HK-2 (cell line): Measurements from ENCODE around the gene HIF1A.
"Not testable (repeated sequence)": the region's sequence is repeated elsewhere in the genome, so short reads cannot be mapped to it uniquely, and the experiment has no call there.

Experiments used
- DNase-seq: peaks from one replicate; pipeline ENCODE4 v3.0.0-alpha.2; 2018; ENCODE audit not compliant: unreplicated experiment

Gene HIF1A

GRCh38 chr14:61749264-61749663, 54.0 kb downstream of the HIF1A start:
- no peak for DNase-seq

GRCh38 chr14:61749867-61750266, 54.6 kb downstream of the HIF1A start:
- no peak for DNase-seq

GRCh38 chr14:61750708-61751474, 55.6 kb downstream of the HIF1A start:
- peak; percentile 82 for DNase-seq

- DNase-seq, result no peak
Observed at GRCh38 chr14:61751475-61751989, 56.2 kb downstream of the HIF1A start.

- DNase-seq, result no peak
Observed at GRCh38 chr14:61752626-61753025, 57.3 kb downstream of the HIF1A start.

GRCh38 chr14:61753631-61754030, 58.3 kb downstream of the HIF1A start:
- DNase-seq, result no peak

- no peak for DNase-seq
Observed at GRCh38 chr14:61754627-61755381, 59.5 kb downstream of the HIF1A start.

- not testable (repeated sequence) for DNase-seq
Observed at GRCh38 chr14:61755382-61755742, 60.0 kb downstream of the HIF1A start.

- no peak for DNase-seq
Observed at GRCh38 chr14:61756135-61756534, 60.8 kb downstream of the HIF1A start.

GRCh38 chr14:61759878-61760277, 64.6 kb downstream of the HIF1A start:
- no peak for DNase-seq

GRCh38 chr14:61761557-61761956, 66.2 kb downstream of the HIF1A start:
- no peak for DNase-seq

GRCh38 chr14:61761959-61762786, 66.9 kb downstream of the HIF1A start, which contains the start of gene SNAPC1:
SNAPC1 (plus strand) TSS chr14:61762420; CDS start chr14:61762461, 41 bp downstream.
- peak; percentile 96 for DNase-seq

GRCh38 chr14:61764342-61765122, 69.2 kb downstream of the HIF1A start:
- DNase-seq, result no peak

- DNase-seq, result no peak
Observed at GRCh38 chr14:61765225-61765943, 70.1 kb downstream of the HIF1A start.

- DNase-seq, result no peak
Observed at GRCh38 chr14:61766151-61766550, 70.8 kb downstream of the HIF1A start.

GRCh38 chr14:61768240-61768639, 72.9 kb downstream of the HIF1A start:
- no peak for DNase-seq

GRCh38 chr14:61769893-61770292, 74.6 kb downstream of the HIF1A start:
- no peak for DNase-seq

- DNase-seq, result no peak
Observed at GRCh38 chr14:61774861-61775260, 79.5 kb downstream of the HIF1A start.

- DNase-seq, result no peak
Observed at GRCh38 chr14:61780125-61780524, 84.8 kb downstream of the HIF1A start.

GRCh38 chr14:61797309-61797708, 102.0 kb downstream of the HIF1A start:
- DNase-seq, result no peak
